Measurements from ENCODE around the gene ZNF580.
A peak's percentile ranks its signal among the peaks of the same experiment; 100 is the strongest.

The ZNF580 gene

GRCh38 chr19:55606471-55606787, 34.4 kb upstream of the ZNF580 start:
- no peak for DNase-seq

- no peak for DNase-seq
Measured at GRCh38 chr19:55606817-55607216, 34.0 kb upstream of the ZNF580 start.

GRCh38 chr19:55609326-55609725, 31.5 kb upstream of the ZNF580 start:
- DNase-seq: no peak

GRCh38 chr19:55611300-55611982, 29.4 kb upstream of the ZNF580 start:
- no peak for DNase-seq

- DNase-seq: no peak
Measured at GRCh38 chr19:55611983-55612645, 28.7 kb upstream of the ZNF580 start.

GRCh38 chr19:55613396-55613795, 27.4 kb upstream of the ZNF580 start:
- DNase-seq: no peak

GRCh38 chr19:55613930-55614710, 26.7 kb upstream of the ZNF580 start:
- DNase-seq: no peak

GRCh38 chr19:55614711-55615542, 25.9 kb upstream of the ZNF580 start:
- no peak for DNase-seq

- no peak for DNase-seq
Measured at GRCh38 chr19:55615543-55616394, 25.0 kb upstream of the ZNF580 start.

GRCh38 chr19:55616395-55616875, 24.4 kb upstream of the ZNF580 start:
- DNase-seq: no peak

GRCh38 chr19:55617426-55617825, 23.4 kb upstream of the ZNF580 start:
- no peak for DNase-seq

- no peak for DNase-seq
Measured at GRCh38 chr19:55618426-55618825, 22.4 kb upstream of the ZNF580 start.

GRCh38 chr19:55619286-55619685, 21.5 kb upstream of the ZNF580 start:
- no peak for DNase-seq

GRCh38 chr19:55620410-55621204, 20.2 kb upstream of the ZNF580 start:
- peak; percentile 34 for DNase-seq

GRCh38 chr19:55621205-55621672, 19.6 kb upstream of the ZNF580 start:
- DNase-seq: no peak

- no peak for DNase-seq
Measured at GRCh38 chr19:55621673-55622231, 19.1 kb upstream of the ZNF580 start.

- no peak for DNase-seq
Measured at GRCh38 chr19:55622242-55622969, 18.4 kb upstream of the ZNF580 start.

- no peak for DNase-seq
Measured at GRCh38 chr19:55623130-55623529, 17.7 kb upstream of the ZNF580 start.

- no peak for DNase-seq
Measured at GRCh38 chr19:55623561-55623960, 17.2 kb upstream of the ZNF580 start.

All from CD4-positive, alpha-beta T cell treated with Interleukin-12 subunit alpha and Interleukin-12 subunit beta, for 1 hour (primary cell).